HEK293T (cell line): ENCODE results near the gene CSNK1E.

Source experiments
- ARNT ChIP-seq: fragments of 450-650 bp; IDR thresholded peaks from 2 replicates; pipeline ENCODE4 v1.6.1; 2017; ENCODE audit warnings: mild to moderate bottlenecking
- BHLHE40 ChIP-seq: fragments of 450-650 bp; IDR thresholded peaks from 2 replicates; pipeline ENCODE4 v1.6.1; 2016; ENCODE audit warnings: mild to moderate bottlenecking, moderate library complexity, borderline replicate concordance
- CTBP1 ChIP-seq: fragments of 450-650 bp; IDR thresholded peaks from 2 replicates; pipeline ENCODE4 v1.6.1; 2016; ENCODE audit warnings: borderline replicate concordance
- ELF4 ChIP-seq: fragments of 450-650 bp; IDR thresholded peaks from 2 replicates; pipeline ENCODE4 v1.6.1; 2017; ENCODE audit warnings: antibody characterized with exemption
- FOXM1 ChIP-seq: fragments of 450-650 bp; IDR thresholded peaks from 2 replicates; pipeline ENCODE4 v1.6.1; 2017; ENCODE audit warnings: mild to moderate bottlenecking, borderline replicate concordance
- HDGF ChIP-seq: fragments of 450-650 bp; IDR thresholded peaks from 2 replicates; pipeline ENCODE4 v1.6.1; 2017; ENCODE audit warnings: antibody characterized with exemption, borderline replicate concordance
- NFRKB ChIP-seq: fragments of 450-650 bp; IDR thresholded peaks from 2 replicates; pipeline ENCODE4 v1.6.1; 2016; ENCODE audit warnings: mild to moderate bottlenecking, moderate library complexity
- SP1 ChIP-seq: fragments of 450-650 bp; IDR thresholded peaks from 2 replicates; pipeline ENCODE4 v1.6.1; 2017
- SUZ12 ChIP-seq: fragments of 450-650 bp; IDR thresholded peaks from 2 replicates; pipeline ENCODE4 v1.6.1; 2016; ENCODE audit warnings: mild to moderate bottlenecking
- TARDBP ChIP-seq: fragments of 450-650 bp; IDR thresholded peaks from 2 replicates; pipeline ENCODE4 v1.6.1; 2016
- ZNF384 ChIP-seq: fragments of 450-650 bp; IDR thresholded peaks from 2 replicates; pipeline ENCODE4 v1.6.1; 2016
- TF ChIP-seq, protein P1 (sequence below): fragments of 450-650 bp; IDR thresholded peaks from 2 replicates; pipeline ENCODE4 v1.6.1; 2016

- TF ChIP-seq TARDBP (no peak), ZNF384 (no peak), SP1 (no peak), BHLHE40 (no peak), SUZ12 (no peak), ELF4 (no peak), CTBP1 (no peak), HDGF (no peak), NFRKB (no peak), FOXM1 (no peak), ARNT (no peak)
- TF ChIP-seq, protein P1, sequence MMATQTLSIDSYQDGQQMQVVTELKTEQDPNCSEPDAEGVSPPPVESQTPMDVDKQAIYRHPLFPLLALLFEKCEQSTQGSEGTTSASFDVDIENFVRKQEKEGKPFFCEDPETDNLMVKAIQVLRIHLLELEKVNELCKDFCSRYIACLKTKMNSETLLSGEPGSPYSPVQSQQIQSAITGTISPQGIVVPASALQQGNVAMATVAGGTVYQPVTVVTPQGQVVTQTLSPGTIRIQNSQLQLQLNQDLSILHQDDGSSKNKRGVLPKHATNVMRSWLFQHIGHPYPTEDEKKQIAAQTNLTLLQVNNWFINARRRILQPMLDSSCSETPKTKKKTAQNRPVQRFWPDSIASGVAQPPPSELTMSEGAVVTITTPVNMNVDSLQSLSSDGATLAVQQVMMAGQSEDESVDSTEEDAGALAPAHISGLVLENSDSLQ, result no peak
These were observed 38.0 kb upstream of the CSNK1E start for GRCh38 chr22:38355275-38355674.
